GM19395 (cell line): ENCODE measurements around the gene IMP3.

Experiments
- ATAC-seq: cut with Tn5 transposase; IDR thresholded peaks from one replicate; pipeline ENCODE4 v1.9.1; 2021; ENCODE audit warnings: mild to moderate bottlenecking, moderate library complexity; ENCODE audit not compliant: unreplicated experiment

The IMP3 gene

GRCh38 chr15:75673426-75674235 lies 33.6 kb upstream of the IMP3 start:
- ATAC-seq, result no peak

- no peak for ATAC-seq
Measured at GRCh38 chr15:75672646-75673425, 32.8 kb upstream of the IMP3 start.

- ATAC-seq, result no peak
Measured at GRCh38 chr15:75671730-75672602, 31.9 kb upstream of the IMP3 start.

GRCh38 chr15:75669879-75670212 lies 29.8 kb upstream of the IMP3 start:
- ATAC-seq, result no peak

GRCh38 chr15:75669191-75669878 lies 29.3 kb upstream of the IMP3 start:
- no peak for ATAC-seq

GRCh38 chr15:75666823-75667501 lies 26.9 kb upstream of the IMP3 start:
- ATAC-seq, result no peak

GRCh38 chr15:75663931-75664421 lies 24.0 kb upstream of the IMP3 start:
- no peak for ATAC-seq

GRCh38 chr15:75662823-75663519 lies 22.9 kb upstream of the IMP3 start:
- no peak for ATAC-seq

GRCh38 chr15:75661756-75662140 lies 21.7 kb upstream of the IMP3 start:
- no peak for ATAC-seq

- no peak for ATAC-seq
Measured at GRCh38 chr15:75661100-75661755, 21.2 kb upstream of the IMP3 start.

GRCh38 chr15:75659928-75660645 lies 20.1 kb upstream of the IMP3 start:
- no peak for ATAC-seq

GRCh38 chr15:75659141-75659771 lies 19.2 kb upstream of the IMP3 start:
- no peak for ATAC-seq

GRCh38 chr15:75656813-75657212 lies 16.8 kb upstream of the IMP3 start:
- ATAC-seq, result no peak

- no peak for ATAC-seq
Measured at GRCh38 chr15:75656331-75656730, 16.3 kb upstream of the IMP3 start.

- no peak for ATAC-seq
Measured at GRCh38 chr15:75655931-75656330, 15.9 kb upstream of the IMP3 start.

- ATAC-seq, result no peak
Measured at GRCh38 chr15:75654201-75654907, 14.3 kb upstream of the IMP3 start.

- no peak for ATAC-seq
Measured at GRCh38 chr15:75653347-75653913, 13.4 kb upstream of the IMP3 start.
